GM18526 (cell line): ENCODE measurements around the gene CERS3.

Experiments
- POLR2A ChIP-seq: IDR thresholded peaks from 3 replicates; pipeline ENCODE4 v1.6.1; 2011; ENCODE audit not compliant: insufficient read length; ENCODE audit errors: extremely low read depth

The CERS3 gene

DNA sequence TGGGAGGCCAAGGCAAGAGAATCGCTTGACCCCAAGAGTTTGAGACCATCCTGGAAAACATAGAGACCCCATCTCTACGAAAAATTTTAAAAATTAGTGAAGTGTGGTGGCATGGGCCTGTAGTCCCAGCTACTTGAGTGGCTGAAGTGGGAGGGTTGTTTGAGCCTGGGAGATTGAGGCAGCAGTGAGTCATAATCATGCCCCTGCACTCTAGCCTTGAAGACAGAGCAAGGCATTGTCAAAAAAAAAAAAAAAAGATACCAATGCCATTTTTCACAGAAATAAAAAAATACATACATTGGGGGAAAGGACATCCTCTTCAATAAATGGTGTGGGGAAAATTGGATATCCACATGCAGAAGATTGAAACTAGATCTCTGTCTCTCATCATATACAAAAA lies 74.6 kb downstream of the CERS3 start:
- TF ChIP-seq POLR2A = no peak

DNA sequence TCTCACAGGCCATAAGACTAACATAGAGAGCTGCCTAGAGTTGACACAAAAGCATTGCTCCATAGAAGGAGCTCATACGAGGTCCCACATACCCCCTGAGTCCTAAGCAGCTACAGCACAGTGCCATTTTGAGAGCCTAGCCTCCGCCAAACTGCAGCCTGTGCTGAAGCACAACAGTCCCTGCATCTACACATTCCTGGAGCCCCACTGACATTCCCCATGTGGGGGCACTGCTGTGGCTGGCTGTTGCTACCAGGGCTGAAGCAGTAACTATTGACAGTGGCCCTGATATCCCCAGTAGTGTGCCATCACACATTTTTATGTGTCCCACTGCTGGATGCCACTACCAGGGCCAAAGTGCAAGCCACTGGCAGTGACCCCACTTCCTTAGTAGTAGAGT lies 80.3 kb downstream of the CERS3 start:
- no peak for TF ChIP-seq POLR2A

DNA sequence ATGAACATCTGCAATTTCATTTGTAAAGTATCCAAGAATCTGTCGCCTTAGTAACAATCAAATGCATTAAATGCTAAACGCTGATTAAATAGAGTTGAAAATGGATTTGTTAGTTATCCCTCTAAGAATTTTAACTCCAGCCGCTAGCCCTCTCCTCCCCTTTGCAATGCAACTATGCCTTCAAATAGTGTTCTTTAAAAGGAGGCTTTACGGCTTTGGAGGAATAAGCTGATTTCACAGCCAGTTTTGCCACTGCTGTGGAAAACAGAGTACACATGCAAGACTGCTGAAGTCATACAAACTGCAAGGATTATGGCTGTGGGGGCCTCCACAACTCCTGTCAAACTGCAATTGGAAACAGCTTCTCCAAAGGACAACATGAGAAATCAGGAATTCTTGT lies 89.2 kb downstream of the CERS3 start:
- no peak for TF ChIP-seq POLR2A

DNA sequence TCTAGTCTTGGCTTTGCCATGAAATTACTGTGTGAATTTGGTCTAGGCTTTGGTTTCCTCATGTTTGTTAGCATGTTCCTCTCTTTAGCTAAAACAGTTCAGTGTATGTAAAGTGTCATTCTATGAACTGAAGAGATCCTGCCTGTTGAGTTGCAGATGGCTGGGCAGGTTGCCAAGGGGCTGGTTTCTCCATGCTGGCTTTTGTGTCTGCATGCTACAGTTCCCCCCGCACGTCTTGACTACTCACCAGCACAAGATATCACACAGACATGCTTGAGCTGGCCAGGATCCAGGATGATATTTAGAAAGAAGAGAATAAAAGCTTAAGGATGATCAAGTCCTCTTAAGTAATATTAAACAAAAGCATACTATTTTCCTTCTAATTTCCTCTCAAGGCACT lies 90.2 kb downstream of the CERS3 start:
- TF ChIP-seq POLR2A = no peak

DNA sequence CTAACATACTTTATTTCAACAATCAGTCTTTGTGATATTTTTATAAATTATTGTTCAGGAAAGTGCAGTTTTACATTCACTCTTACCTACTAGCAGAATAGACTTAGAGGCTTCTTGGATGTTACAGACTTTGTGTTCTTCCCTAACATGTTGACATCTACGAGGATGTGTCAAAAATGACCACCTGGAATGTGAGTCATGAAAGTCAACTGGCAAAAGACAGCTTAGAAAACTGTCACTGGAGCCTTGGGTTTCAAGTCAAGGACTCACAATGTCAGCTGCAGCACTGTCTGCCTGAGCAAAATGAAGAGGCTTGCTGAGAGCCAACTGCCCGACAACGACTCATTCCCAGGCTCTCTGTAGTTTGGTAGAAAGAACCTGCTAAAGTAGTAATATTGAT lies 91.5 kb downstream of the CERS3 start:
- TF ChIP-seq POLR2A = no peak

DNA sequence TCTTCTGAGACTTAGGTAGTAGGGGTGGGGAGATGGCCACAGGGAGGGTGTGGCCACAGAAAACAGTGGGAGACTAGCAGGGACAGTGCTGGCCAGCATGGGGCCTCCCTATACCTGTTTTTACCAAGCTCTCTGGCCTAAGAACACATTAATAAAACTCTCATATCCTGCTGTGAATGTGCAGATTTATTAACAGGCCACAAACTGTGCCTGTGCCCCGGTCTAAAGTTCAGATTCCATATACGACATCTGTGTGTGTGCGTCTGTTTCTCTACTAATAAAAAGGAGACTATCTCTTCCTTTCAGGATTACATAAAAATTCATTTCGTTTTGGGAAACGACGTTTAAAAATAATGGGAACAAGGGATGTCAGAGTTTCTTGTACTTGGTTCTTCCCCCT lies 94.2 kb downstream of the CERS3 start:
- TF ChIP-seq POLR2A = no peak

DNA sequence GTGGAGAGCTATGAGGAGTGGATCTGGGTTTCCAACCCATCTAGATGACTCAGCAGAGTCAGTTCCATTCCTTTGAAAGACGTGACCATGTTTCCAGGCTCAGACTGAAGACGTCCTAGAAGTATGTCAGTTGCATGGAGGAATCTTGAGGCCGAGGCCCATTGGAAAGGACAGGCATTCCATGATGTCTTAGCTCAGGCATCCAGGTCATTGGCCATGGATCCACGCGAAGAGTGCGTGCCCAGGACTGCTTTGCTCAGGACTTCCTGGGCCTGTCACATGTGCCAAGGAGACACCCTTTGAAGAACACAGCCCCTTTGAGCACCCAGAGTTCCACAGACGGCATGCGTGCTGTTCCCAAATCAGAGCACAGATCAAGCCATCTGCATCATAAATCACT lies 94.7 kb downstream of the CERS3 start:
- no peak for TF ChIP-seq POLR2A

DNA sequence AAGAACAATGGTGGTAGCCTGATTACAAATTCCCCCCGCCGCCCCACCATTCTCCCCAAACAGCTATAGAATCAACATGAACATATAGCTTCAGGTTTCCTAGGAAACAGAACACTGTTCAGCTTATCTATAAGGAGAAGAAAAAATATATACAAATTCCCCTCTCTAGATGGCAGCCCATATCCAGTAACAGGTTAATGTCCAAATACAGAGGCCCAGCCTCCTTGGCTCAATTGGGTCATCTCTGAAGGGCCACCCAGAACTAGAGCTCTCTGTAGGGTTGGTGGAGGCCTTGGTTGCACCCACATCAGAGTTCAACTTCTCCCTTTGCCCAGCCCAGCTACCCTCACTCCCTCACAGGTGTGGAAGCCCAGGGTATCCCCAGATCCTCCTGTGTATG lies 95.4 kb downstream of the CERS3 start:
- TF ChIP-seq POLR2A = no peak

DNA sequence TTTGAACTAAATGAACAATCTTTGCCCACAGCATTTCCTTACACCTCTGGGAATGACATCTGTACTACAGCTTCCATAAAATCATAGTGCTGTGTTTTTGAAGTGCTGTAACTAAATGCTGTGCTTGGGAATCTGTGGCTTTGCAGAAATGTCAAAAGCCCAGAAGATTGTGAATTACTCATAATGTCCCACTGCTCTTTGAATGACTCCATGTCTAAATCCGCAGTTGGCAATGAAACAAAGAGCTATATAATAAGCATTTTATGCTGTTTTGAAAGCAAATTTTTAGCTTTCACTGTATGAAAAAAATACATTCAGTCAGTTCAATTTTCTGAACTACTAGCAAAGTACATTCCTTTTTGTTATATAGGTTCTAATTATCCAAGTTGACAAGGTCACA lies 98.3 kb downstream of the CERS3 start:
- no peak for TF ChIP-seq POLR2A

DNA sequence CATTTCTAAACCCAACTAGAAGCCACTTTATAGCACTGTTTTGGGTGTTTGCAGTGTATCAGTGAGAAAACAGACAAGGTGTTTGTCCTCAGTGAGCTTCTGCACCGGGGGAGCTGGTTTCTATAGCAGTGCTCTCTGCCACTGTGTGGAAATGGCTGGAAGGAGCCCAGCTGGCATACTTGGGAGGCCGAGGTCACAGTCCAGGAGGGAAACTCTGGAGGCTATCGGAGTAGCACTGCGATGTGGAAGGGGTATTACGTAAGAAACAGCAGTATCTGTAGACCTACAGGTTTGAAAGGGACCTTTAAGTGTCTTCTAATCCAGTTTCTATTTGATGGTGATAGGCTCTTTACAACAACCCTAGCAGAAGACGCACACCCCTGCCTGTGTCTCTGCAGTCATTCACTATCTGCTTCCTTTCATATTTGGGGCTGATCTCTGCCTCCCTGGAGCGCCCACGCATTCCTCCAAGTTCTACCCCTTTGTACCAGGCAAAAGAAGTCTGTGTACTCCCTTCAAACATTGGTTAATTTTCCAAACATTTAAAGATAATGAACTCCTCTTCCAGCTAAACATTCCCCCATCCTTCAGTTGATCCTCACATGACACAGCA lies 99.5 kb downstream of the CERS3 start:
- TF ChIP-seq POLR2A = no peak

DNA sequence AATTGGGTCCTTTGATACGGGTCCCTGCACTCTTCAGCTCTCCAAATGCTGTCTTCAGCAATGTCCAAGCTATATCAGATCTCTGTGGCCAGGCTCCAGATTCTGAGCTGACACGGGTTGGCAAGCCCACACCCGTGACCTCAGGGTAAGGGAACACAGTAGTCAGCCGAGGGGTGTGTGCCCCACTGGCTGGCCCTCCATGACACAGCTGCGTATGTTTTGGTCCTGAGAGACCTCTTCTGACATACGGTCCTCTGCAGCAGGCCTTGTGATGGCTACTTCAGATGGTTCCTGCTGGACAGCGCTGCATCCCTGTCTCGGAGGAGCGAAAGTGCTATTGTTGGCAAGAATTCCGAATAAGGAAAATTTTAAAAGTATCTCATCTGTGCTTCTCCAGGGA lies 101.8 kb downstream of the CERS3 start:
- TF ChIP-seq POLR2A = no peak

DNA sequence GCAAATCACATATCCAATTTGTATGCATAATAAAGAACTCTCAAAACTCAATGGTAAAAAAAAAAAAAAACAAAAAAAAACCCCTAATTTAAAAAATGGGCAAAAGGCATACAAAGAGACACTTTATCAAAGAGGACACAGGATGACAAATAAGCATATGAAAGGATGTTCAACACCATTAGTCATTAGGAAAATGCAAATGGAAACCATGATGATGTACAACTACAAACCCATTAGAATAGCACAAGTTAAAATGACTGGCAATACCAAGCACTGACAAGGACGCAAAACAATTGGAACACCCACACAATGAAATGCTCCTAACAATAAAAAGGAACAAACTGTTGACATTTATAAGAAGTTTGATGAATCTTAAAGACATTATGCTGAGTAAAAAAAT lies 123.6 kb downstream of the CERS3 start:
- TF ChIP-seq POLR2A = no peak

DNA sequence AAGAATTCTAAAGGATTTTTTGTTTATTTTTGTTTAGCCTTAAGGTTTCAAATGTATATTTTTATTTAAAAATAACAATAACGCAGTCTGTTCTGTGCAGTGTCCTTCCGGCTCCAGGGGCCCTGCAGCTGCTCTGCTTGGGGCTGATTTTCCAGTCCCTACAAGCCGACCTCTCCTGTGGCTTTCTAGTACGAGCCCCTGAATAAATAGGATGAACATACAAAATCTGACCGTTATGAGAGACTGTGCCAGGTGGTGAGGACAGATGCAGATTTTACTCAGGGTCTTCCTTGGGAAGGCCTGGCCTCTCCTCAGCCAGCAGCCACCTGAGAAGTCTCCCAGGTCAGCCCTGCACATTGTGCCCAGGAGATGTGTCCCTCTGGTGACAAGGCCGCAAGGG lies 127.8 kb downstream of the CERS3 start:
- no peak for TF ChIP-seq POLR2A

DNA sequence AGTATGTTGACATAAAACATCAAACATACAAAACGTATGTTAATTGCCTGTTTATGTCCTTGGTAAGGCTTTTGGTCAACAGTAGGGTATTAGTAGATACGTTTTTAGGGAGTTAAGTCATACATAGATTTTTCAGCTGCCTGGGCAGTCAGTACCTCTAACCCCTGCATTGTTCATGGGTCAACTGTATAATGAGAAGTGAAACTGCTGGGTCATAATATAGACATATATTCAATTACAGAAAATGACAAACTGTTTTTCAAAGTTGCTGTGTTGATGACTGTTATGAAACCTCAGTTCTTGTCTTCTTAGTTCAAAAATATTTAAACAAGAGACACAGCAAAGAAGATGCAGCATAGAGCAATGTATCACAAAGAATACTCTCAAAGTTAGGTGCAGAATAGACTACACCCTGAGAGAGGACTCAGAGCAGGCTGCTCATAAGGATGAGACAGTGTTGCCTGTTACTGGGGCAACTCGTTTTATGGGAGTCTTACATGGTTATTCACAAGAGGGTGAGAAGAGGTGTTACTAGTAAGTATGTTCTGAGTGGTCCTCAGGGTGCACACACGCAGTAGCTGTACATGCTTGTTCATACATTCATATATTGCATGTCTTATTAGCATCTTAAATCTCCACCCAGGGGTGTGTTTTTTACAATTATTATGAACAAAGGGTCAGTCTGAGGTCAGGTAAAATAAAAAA lies 133.9 kb downstream of the CERS3 start:
- TF ChIP-seq POLR2A = no peak

DNA sequence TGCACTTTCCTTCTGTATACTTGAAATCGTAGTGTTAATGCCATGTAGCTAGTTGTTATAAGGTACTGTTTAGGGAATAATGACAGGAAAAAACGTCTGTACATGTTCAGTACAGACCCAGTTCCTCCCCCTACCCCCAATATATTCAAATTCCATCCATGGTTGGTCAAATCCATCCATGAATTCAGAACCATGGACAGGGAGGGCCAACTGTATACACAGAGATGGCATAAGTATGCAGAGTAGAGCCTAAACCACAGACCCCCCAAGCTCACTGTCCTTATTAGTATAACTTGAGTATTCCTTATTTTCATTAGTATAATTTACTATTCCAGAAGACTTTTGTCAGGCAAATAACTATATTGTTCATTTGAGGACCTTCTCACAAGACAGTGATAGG lies 135.7 kb downstream of the CERS3 start:
- TF ChIP-seq POLR2A = no peak

DNA sequence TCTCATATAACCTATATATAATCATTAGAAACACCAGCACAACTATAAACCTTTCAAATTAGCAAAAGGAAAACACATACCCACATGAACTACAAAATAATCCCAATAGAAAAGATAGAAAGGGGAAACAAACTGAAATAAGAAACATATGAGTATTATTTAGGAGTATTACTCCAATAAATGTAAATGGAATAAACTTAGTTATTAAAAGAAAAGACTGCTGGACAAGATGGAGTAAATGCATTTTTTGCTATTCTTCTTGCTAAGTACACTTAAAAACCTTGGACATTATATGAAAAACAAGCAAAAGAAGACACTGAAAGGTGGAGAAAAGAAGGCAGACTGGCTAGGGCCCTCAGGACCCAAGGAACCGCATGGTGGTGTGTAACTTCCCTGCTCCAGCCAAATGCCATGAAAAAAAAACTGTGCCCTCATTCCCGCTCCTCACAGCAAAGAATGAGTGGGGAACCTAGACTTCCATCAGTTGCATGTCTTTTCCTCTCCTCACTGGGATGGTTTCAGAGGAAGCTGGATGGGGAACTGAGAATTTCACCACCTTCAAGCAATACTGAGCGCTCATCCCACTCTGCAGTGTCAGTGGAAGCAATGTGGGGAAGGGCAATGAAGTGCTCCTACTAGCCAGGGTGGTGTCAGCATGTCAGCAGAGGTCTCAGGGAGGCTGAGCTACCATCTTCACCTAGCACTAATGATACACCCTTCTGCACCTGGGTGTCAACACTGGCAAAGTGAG lies 143.3 kb downstream of the CERS3 start:
- no peak for TF ChIP-seq POLR2A

DNA sequence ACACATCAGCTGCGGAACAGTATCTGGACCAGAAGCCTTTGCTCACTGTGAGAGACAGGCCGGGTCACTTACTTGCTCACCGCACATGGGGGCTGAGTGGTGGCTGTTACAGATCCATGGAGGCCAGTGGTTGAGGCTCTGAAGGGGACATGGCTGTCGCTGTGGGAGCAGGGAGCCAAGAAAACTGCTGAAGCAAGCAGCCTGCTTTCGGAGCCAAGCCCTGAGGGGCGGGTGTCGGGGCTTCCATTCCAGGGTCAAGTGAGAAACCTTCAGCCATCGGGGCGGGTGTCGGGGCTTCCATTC lies 144.7 kb downstream of the CERS3 start:
- no peak for TF ChIP-seq POLR2A
